Measurements from ENCODE around the gene STIP1. TPM values are rescaled to one million over a fixed set of nuclear protein-coding genes. Genes with fewer than 3 reads are reported as not detected.
"Not testable (repeated sequence)": the region's sequence is repeated elsewhere in the genome, so short reads cannot be mapped to it uniquely, and the experiment has no call there.

Gene STIP1
- total RNA-seq, 2 donors from 2014 or later, result 104 to 139 TPM

GRCh38 chr11:64157631-64158394 is 28.2 kb upstream of the STIP1 start:
- H3K4me3 ChIP-seq, result no peak overlapping the region
- no peak for TF ChIP-seq POLR2AphosphoS5 (IDR thresholded peaks at IDR 0.05)
- TF ChIP-seq CTCF (IDR thresholded peaks at IDR 0.05), result no peak
- no peak for TF ChIP-seq POLR2A (IDR thresholded peaks at IDR 0.05)
- H3K9me3 ChIP-seq, result no peaks in the 10 kb centered on the region
- WGBS, result 79% methylated on average over 17 of the region's 17 CpGs
- H3K27me3 ChIP-seq (replicated peaks; ENCODE audit: insufficient read depth), result no peaks in the 10 kb centered on the region
- no peak for DNase-seq (ENCODE audit: low spot score)
- no peaks in the 10 kb centered on the region for H3K4me1 ChIP-seq (replicated peaks)
- H3K27ac ChIP-seq, result no peak overlapping the region
- H3K36me3 ChIP-seq, result no peaks in the 10 kb centered on the region
- intact Hi-C loops (cut with DNase I), result no loop called here

GRCh38 chr11:64161037-64161436 is 24.9 kb upstream of the STIP1 start:
- Histone ChIP-seq H3K4me3 (no peak overlapping the region), H3K4me1 (replicated peaks) (no peaks in the 10 kb centered on the region), H3K9me3 (no peaks in the 10 kb centered on the region), H3K36me3 (no peaks in the 10 kb centered on the region), H3K27ac (no peak overlapping the region), H3K27me3 (replicated peaks; ENCODE audit: insufficient read depth) (no peaks in the 10 kb centered on the region)
- 97% methylated on average over 10 of the region's 10 CpGs for WGBS
- DNase-seq (ENCODE audit: low spot score), result no peak
- intact Hi-C loops (cut with DNase I), result no loop called here
- TF ChIP-seq POLR2A (IDR thresholded peaks at IDR 0.05) (no peak), CTCF (IDR thresholded peaks at IDR 0.05) (no peak), POLR2AphosphoS5 (IDR thresholded peaks at IDR 0.05) (no peak)

GRCh38 chr11:64162769-64163168 is 23.2 kb upstream of the STIP1 start:
- H3K9me3 ChIP-seq; H3K27ac ChIP-seq; H3K36me3 ChIP-seq; H3K4me1 ChIP-seq (replicated peaks); DNase-seq (ENCODE audit: low spot score); H3K4me3 ChIP-seq; H3K27me3 ChIP-seq (replicated peaks; ENCODE audit: insufficient read depth); intact Hi-C loops (cut with DNase I): not testable (repeated sequence)
- 87% methylated on average over 16 of the region's 16 CpGs for WGBS

DNA sequence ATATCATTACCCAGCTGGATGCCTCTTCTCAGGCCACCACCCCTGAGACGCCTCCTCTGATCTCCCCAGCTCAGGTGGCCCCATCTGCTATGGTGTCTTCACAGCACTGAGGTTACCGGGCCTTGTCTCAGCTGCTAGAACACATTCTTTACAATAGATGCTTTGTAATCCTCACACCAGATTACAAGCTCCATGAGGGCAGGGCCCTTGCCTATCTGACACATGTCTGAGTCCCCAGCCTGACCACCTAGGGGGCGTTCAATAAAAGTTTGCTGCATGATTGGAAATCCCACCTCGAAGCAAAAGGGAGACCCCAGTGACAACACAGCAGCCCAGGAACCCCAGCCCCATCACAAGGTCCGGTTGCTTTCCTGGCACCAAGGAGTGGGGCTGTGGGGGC is 22.0 kb upstream of the STIP1 start:
- WGBS, result 89% methylated on average over 5 of the region's 5 CpGs
- Histone ChIP-seq H3K27ac (no peak overlapping the region), H3K9me3 (no peaks in the 10 kb centered on the region)

More for the DNA sequence above, 22.0 kb upstream of the STIP1 start:
- H3K36me3 ChIP-seq, result no peaks in the 10 kb centered on the region
- intact Hi-C loops (cut with DNase I), result no loop called here
- no peak for DNase-seq (ENCODE audit: low spot score)
- H3K4me1 ChIP-seq (replicated peaks), result peaks cover 4% of the 10 kb centered on the region
- TF ChIP-seq POLR2A (IDR thresholded peaks at IDR 0.05) (no peak), CTCF (IDR thresholded peaks at IDR 0.05) (no peak), POLR2AphosphoS5 (IDR thresholded peaks at IDR 0.05) (no peak)
- H3K4me3 ChIP-seq, result no peak overlapping the region
- no peaks in the 10 kb centered on the region for H3K27me3 ChIP-seq (replicated peaks; ENCODE audit: insufficient read depth)
